ENCODE results near the gene RCL1.

GRCh38 chr9:4850603-4851310 lies 58.0 kb downstream of the RCL1 start:
- no peak for TF ChIP-seq CTCF (conservative IDR thresholded peaks at IDR 0.05)
- TF ChIP-seq ZFX (IDR thresholded peaks at IDR 0.05), result no peak
